ENCODE data around the gene ATG101.
"Not testable (repeated sequence)": the region's sequence is repeated elsewhere in the genome, so short reads cannot be mapped to it uniquely, and the experiment has no call there.

ATG101 gene

GRCh38 chr12:52080403-52081251 is 10.8 kb downstream of the ATG101 start:
- no peak for DNase-seq

- no peak for DNase-seq
These were observed 11.5 kb downstream of the ATG101 start for GRCh38 chr12:52081263-52081733.

DNA sequence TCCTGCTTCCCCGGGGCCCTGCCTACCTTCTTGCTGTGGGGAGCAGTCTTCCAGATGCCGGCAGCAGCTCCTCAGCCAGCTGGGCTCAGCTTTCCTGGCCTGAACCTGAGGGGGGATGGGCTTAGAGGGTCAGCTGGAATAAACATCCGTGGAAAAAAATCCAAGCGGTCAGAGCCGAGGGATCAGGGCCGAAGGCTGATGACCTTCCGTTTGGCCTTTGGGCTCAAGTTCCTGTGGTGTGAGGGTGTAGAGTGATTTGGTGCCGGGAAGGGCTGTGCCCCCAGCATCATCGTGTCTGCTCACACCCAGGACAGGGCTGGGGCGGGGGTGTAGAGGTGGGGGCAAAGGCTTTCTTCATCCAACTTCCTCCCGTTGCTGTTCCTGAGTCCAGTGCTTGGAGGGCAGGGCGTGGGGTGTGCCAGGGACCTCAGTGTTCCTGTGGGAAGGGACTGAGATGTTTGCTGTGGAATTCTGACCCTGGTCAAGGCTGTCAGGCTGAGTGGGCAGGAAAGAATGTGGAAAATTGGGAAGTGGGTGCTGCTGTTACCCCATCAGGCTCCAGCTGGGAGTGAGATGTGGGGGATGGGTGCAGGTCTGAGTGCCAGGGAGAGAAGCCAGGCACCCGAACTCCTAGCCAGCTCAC is 12.4 kb downstream of the ATG101 start:
- no peak for DNase-seq

DNA sequence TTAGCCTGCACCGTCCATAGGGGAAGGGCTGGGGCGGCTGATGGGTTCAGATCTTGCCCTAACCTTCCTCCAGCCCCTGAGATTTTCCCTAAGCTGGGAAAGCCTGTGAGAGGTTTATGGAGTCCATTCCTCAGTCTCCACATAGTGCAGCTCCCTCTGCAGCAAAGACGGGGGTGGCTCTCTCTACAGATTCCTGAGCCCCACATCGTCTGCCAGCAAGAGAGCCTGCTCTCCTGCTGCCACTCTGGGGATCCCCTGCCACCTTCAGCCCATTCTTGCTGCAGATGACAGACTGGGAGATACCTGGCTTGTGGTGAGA is 12.8 kb downstream of the ATG101 start:
- DNase-seq: no peak

GRCh38 chr12:52082988-52083637 is 13.3 kb downstream of the ATG101 start:
- DNase-seq: peak in 1 of 2 experiments; percentile 56

DNA sequence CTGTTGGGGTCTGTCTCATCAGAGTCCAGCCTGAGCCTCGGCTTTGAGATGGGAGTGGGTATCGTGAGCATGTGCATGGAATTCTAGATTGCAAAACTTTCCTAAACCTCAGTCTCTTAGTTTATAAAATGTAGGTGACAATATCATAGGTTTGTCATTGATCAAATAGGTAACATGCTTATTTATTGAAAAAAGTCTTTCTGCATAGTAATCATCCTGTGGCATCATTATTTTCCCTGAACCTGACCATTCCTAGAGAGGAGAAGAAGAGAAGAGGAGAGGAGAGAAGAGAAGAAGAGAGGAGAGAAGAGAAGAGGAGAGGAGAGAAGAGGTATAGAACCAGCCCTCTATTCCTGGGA is 13.8 kb downstream of the ATG101 start:
- no peak for DNase-seq

- no peak for DNase-seq
These were observed 14.9 kb downstream of the ATG101 start for GRCh38 chr12:52084491-52085231.

- no peak for DNase-seq
These were observed 16.0 kb downstream of the ATG101 start for GRCh38 chr12:52085682-52086180.

- DNase-seq: no peak
These were observed 16.6 kb downstream of the ATG101 start for GRCh38 chr12:52086366-52086765.

GRCh38 chr12:52086944-52087835 is 17.4 kb downstream of the ATG101 start:
- DNase-seq: no peak

DNA sequence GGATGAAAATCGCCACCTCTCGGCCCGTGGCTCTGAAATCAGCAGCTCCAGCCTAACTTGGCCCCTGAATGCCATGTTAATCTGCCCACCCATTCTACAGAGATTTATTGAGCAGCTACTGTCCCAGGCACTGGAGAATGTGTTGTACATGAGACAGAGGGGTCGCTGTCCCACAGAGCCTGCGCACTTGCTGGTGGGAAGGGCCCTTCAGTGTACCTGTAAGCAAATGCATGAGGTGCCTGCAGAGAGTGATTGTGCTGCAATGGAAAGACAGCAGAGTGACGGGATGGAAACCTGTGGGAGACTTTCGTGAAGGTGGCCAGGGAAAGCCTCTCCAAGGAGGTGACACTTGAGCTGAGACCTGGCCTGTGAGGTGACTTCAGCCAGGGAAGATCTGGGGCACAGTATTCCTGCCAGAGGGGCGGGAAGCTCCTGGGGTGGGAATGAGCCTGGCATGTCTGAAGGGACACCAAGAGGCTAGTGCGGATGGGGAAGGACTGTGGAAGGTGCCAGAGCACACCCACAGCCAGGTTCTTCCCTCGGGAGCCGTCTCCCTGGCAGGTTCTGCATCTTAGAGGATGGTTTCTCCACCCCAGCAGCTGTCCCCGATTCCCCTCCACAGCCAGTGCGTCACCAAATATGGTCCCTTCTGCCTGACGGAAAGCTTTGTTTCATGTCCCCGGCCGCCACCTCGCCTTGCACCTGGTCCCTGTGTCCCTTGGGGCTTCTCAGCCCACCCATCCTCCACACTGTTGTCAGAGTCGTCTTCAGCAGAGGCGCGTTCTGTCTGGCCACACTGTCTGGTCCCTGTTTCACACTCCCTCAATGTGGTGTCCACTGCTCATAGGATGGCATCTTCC is 18.4 kb downstream of the ATG101 start:
- no peak for DNase-seq

DNA sequence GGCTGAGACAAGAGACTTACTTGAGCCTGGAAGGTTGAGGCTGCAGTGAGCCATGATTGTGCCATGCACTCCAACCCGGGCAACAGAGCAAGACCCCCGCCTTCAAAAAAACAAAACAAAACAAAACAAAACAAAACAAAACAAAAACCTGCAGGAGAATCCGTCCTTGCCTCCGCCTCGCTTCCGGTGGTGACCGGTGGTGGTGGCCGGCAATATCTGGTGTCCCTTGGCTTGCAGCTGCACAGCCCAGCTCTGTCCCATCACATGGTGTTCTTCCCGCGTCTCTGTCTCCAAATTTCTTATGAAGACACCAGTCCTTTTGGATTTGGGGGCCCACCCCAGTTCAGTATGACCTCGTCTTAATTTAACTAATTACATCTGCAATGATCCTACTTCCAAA is 19.7 kb downstream of the ATG101 start:
- no peak for DNase-seq

GRCh38 chr12:52090291-52090690 is 20.5 kb downstream of the ATG101 start:
- DNase-seq: no peak

DNA sequence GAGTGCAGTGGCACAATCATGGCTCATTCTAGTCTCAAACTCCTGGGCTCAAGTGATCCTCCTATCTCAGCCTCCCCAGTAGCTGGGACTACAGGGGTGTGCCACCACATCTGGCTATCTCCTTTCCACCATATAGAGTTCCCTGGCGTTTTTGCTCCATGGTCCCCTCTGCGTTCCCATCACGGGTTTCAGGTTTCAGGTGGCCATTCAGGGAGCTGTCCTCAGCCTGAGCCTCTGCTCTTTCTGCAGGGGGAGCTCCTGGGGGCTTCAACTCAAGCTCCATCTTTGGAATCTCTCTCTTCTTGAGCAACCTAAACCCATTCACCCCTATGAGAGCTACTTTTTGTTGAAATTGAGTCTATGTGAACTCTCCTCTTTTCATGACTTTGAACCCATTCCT is 21.3 kb downstream of the ATG101 start:
- DNase-seq: no peak

DNA sequence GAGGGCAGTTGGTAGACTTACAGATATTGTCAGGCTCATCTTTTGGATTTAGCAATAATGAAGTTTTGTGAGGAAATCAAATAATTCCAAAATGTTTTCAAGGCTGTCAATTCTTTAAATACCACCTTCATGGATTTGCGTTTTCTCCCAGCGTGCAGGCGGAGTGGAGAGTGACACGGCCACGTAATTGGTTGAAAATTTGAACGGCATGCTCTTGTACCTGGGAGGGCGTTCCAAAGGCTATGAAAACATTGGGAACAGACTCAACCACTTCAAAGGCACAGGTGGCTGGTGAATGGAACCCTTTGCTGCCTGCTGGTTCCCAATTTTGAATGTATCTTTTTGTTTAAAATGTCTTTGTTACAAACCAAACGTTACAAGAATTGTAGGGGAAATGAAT is 22.1 kb downstream of the ATG101 start:
- DNase-seq: no peak

GRCh38 chr12:52093346-52093745 is 23.6 kb downstream of the ATG101 start:
- DNase-seq: no peak

DNA sequence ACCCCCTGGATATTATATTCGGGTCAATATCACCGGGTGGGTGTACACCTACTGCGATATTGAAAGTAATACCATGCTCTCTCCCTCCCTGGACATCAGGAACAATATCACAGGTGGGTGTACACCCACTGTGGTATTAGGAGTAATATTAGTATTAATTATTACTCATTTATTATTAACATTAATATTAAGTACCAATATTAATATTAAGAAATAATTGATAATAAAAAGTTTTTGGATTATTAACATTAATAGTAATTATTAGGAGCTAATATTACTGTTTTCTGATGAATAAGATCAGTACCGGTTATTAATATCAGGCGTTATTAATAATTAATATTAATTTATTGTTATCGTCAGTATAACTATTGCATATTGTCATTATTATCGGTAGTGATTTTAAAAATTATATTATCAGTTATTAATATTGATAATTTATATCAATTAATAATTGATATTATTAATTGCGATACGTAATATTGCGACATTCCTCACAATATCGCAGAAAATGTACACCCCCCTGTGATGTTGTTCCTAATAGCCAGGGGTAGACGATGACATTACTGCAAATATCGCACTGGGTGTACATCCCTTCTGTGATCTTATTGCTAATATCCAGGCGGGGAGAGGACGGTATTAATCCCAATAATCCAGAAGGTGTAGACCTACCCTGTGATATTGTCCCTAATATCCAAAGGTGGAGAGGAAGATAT is 26.7 kb downstream of the ATG101 start:
- no peak for DNase-seq

DNA sequence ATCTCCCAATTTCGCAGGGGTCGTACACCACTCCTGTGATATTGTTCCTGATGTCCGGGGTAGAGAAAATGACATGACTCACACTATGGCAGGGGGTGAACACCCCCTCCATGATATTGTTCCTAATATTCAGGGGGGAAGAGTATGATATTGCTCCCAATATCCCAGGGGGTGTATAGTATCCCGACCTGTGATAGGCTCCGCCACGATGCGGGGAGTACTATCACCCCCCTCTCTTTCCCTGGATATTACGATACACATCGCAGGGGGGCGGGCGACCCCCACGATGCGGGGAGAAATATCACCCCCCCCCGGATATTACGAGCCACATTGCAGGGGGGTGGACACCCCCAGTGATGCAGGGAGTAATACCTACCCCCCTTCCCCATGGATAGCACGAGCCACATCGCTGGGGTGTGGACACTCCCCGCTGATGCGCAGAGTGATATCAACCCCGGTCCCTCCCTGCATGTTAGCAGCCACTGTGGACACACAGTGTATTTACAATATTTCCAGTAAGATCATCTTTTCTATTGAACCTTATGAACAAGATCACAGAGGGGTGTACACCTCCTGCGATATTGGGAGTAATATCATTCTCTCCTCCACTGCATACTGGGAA is 27.4 kb downstream of the ATG101 start:
- DNase-seq: no peak

GRCh38 chr12:52104431-52105089 is 34.8 kb downstream of the ATG101 start:
- DNase-seq: not testable (repeated sequence)
